HG02759 (cell line): ENCODE results near the gene TFDP3.

Source experiments
- ATAC-seq: cut with Tn5 transposase; IDR thresholded peaks from one replicate; pipeline ENCODE4 v1.9.1; 2021; ENCODE audit warnings: mild to moderate bottlenecking, moderate library complexity; ENCODE audit not compliant: unreplicated experiment

Gene TFDP3

GRCh38 chrX:133188631-133189030 is 29.5 kb downstream of the TFDP3 start:
- no peak for ATAC-seq

GRCh38 chrX:133185938-133186337 is 32.2 kb downstream of the TFDP3 start:
- no peak for ATAC-seq

GRCh38 chrX:133185119-133185518 is 33.0 kb downstream of the TFDP3 start:
- ATAC-seq, result no peak

- no peak for ATAC-seq
Measured at GRCh38 chrX:133183806-133184205, 34.3 kb downstream of the TFDP3 start.

- no peak for ATAC-seq
Measured at GRCh38 chrX:133179500-133179899, 38.7 kb downstream of the TFDP3 start.

GRCh38 chrX:133177202-133177601 is 41.0 kb downstream of the TFDP3 start:
- ATAC-seq, result no peak

GRCh38 chrX:133175605-133176004 is 42.5 kb downstream of the TFDP3 start:
- no peak for ATAC-seq

GRCh38 chrX:133175162-133175561 is 43.0 kb downstream of the TFDP3 start:
- ATAC-seq, result no peak

- no peak for ATAC-seq
Measured at GRCh38 chrX:133171962-133172708, 46.0 kb downstream of the TFDP3 start.
